K562 (cell line): ENCODE results near the gene EIF3K. TPM values are rescaled to one million over a fixed set of nuclear protein-coding genes. Genes with fewer than 3 reads are reported as not detected.

ENCODE experiments used
- BRCA1 ChIP-seq, 2 experiments: fragments of 450-650 bp in 1 of 2; sonication (generic) in 1 of 2; formaldehyde crosslinking in 1 of 2; IDR thresholded peaks; 2 replicates each; pipeline versions ENCODE4 v1.5.0 to v1.6.1; 2017 to 2020; ENCODE audit warnings: mild to moderate bottlenecking in 1 of 2, missing genetic modification reagents in 1 of 2
- CBX2 ChIP-seq: fragments of 200-600 bp; sonication (generic); IDR thresholded peaks from one replicate; pipeline ENCODE4 v1.6.1; 2012; ENCODE audit warnings: mild to moderate bottlenecking, low read length, inconsistent platforms; ENCODE audit not compliant: insufficient read depth, poor library complexity, severe bottlenecking
- CHD2 ChIP-seq: IDR thresholded peaks from 2 replicates; pipeline ENCODE4 v1.6.1; 2011; ENCODE audit warnings: low read depth, low read length
- CTBP1 ChIP-seq: fragments of 450-650 bp; IDR thresholded peaks from 2 replicates; pipeline ENCODE4 v1.6.1; 2016; ENCODE audit warnings: borderline replicate concordance
- E2F1 ChIP-seq: sonication (generic); formaldehyde crosslinking; IDR thresholded peaks from 2 replicates; pipeline ENCODE4 v1.8.1; 2023; ENCODE audit warnings: mild to moderate bottlenecking, missing genetic modification reagents, moderate library complexity
- EP400 ChIP-seq: fragments of 450-650 bp; IDR thresholded peaks from 2 replicates; pipeline ENCODE4 v1.6.1; 2017; ENCODE audit warnings: antibody characterized with exemption, mild to moderate bottlenecking, moderate library complexity
- FOXK1 ChIP-seq: sonication (generic); formaldehyde crosslinking; IDR thresholded peaks from 2 replicates; pipeline ENCODE4 v1.8.0; 2022; ENCODE audit warnings: missing genetic modification reagents, mild to moderate bottlenecking, borderline replicate concordance
- GATAD2B ChIP-seq: fragments of 450-650 bp; IDR thresholded peaks from 2 replicates; pipeline ENCODE4 v1.6.1; 2017; ENCODE audit warnings: mild to moderate bottlenecking, borderline replicate concordance
- HNRNPL ChIP-seq: fragments of 200-400 bp; formaldehyde crosslinking; IDR thresholded peaks from 2 replicates; pipeline ENCODE4 v1.6.1; 2017; ENCODE audit warnings: low read depth, mild to moderate bottlenecking, low read length
- KLF1 ChIP-seq: fragments of 450-650 bp; IDR thresholded peaks from 2 replicates; pipeline ENCODE4 v1.6.1; 2016; ENCODE audit warnings: missing genetic modification characterization, missing compliant biosample characterization
- LEF1 ChIP-seq: fragments of 450-650 bp; IDR thresholded peaks from 2 replicates; pipeline ENCODE4 v1.6.1; 2016; ENCODE audit warnings: mild to moderate bottlenecking
- NR2C2 ChIP-seq, 2 experiments: fragments of 200-800 bp in 1 of 2; sonication (Bioruptor generic) in 1 of 2; sonication (generic) in 1 of 2; formaldehyde crosslinking in 1 of 2; IDR thresholded peaks; 2 replicates each; pipeline versions ENCODE4 v1.6.1 to v1.8.0; 2016 to 2022; ENCODE audit warnings: mild to moderate bottlenecking in 1 of 2, missing compliant biosample characterization in 1 of 2, missing genetic modification characterization in 1 of 2, missing genetic modification reagents in 1 of 2
- NR4A1 ChIP-seq, 2 experiments: fragments of 250-450 bp in 1 of 2; fragments of 450-650 bp in 1 of 2; sonication (Bioruptor Pico) in 1 of 2; IDR thresholded peaks; 2 replicates each; pipeline versions ENCODE4 v1.4.0 to v1.6.1; 2016 to 2020; ENCODE audit warnings: mild to moderate bottlenecking in 2 of 2, missing compliant biosample characterization in 1 of 2, missing genetic modification characterization in 1 of 2, moderate library complexity in 1 of 2
- PKNOX1 ChIP-seq: fragments of 450-650 bp; IDR thresholded peaks from 2 replicates; pipeline ENCODE4 v1.6.1; 2016
- RUNX1 ChIP-seq: sonication (generic); IDR thresholded peaks from 2 replicates; pipeline ENCODE4 v1.6.1; 2016; ENCODE audit warnings: antibody characterized with exemption, low read depth
- TCF7L2 ChIP-seq: fragments of 150-350 bp; IDR thresholded peaks from 2 replicates; pipeline ENCODE4 v1.6.1; 2016; ENCODE audit warnings: low read depth, mild to moderate bottlenecking, low read length, moderate library complexity
- YBX1 ChIP-seq: fragments of 450-650 bp; IDR thresholded peaks from 2 replicates; pipeline ENCODE4 v1.7.1; 2016; ENCODE audit warnings: mild to moderate bottlenecking
- ZNF12 ChIP-seq: sonication (generic); formaldehyde crosslinking; IDR thresholded peaks from 2 replicates; pipeline ENCODE4 v1.4.0; 2020; ENCODE audit warnings: mild to moderate bottlenecking, missing genetic modification reagents
- ZNF217 ChIP-seq: sonication (generic); formaldehyde crosslinking; IDR thresholded peaks from 2 replicates; pipeline ENCODE4 v1.8.0; 2022; ENCODE audit warnings: mild to moderate bottlenecking, missing genetic modification reagents
- ZNF444 ChIP-seq: fragments of 250-450 bp; sonication (Bioruptor Pico); IDR thresholded peaks from 2 replicates; pipeline ENCODE4 v1.4.0; 2020; ENCODE audit warnings: mild to moderate bottlenecking, moderate library complexity
- ZNF561 ChIP-seq: fragments of 450-650 bp; formaldehyde crosslinking; conservative IDR thresholded peaks from 2 replicates; pipeline ENCODE4 v1.4.0; 2020; ENCODE audit warnings: mild to moderate bottlenecking, moderate library complexity
- ZNF589 ChIP-seq: fragments of 200-800 bp; sonication (Bioruptor generic); IDR thresholded peaks from 2 replicates; pipeline ENCODE4 v1.6.1; 2016; ENCODE audit warnings: low read depth, missing genetic modification characterization, missing compliant biosample characterization
- ZSCAN32 ChIP-seq: fragments of 450-650 bp; formaldehyde crosslinking; IDR thresholded peaks from 2 replicates; pipeline ENCODE4 v1.4.0; 2020; ENCODE audit warnings: mild to moderate bottlenecking, moderate library complexity
- polyA plus RNA-seq, 8 experiments: library from polyadenylated mRNA; depleted of rRNA in 4 of 8; stranded (reverse) in 5 of 8; unstranded in 3 of 8; fragments of >200 nt; fragmentation: Nextera tagmentation in 2 of 8; fragmentation: Illumina TruSeq in 1 of 8; extraction: Ambion mirVana in 2 of 8; extraction: Trizol in 1 of 8; gene quantifications; 2 replicates each; pipeline versions ENCODE4 v1.2.1 to v1.2.3, GENCODE V29; 2011 to 2014; ENCODE audit warnings: inconsistent platforms in 1 of 8, missing spikeins in 1 of 8
- total RNA-seq, 7 experiments: library from RNA; depleted of rRNA in 6 of 7; stranded (reverse); fragments of >200 nt in 6 of 7; fragmentation: Illumina TruSeq in 2 of 7; extraction: Trizol in 2 of 7; gene quantifications; 2 replicates each; pipeline versions ENCODE4 v1.2.1 to v1.2.3, GENCODE V29; 2011 to 2021; ENCODE audit warnings: low replicate concordance in 1 of 7
- TF ChIP-seq, protein P1 (sequence below): fragments of 450-650 bp; formaldehyde crosslinking; IDR thresholded peaks from 2 replicates; pipeline ENCODE4 v1.4.0; 2020; ENCODE audit warnings: mild to moderate bottlenecking, moderate library complexity
- TF ChIP-seq, protein P2 (sequence below): fragments of 250-450 bp; sonication (Bioruptor Pico); IDR thresholded peaks from 2 replicates; pipeline ENCODE4 v1.5.0; 2021

EIF3K gene
- total and polyA plus RNA-seq, 9 of the 15 experiments (the other 6 are each of a cell fraction or from before 2014, with no cell fraction given), result 387 to 1,827 (median 733) TPM

DNA sequence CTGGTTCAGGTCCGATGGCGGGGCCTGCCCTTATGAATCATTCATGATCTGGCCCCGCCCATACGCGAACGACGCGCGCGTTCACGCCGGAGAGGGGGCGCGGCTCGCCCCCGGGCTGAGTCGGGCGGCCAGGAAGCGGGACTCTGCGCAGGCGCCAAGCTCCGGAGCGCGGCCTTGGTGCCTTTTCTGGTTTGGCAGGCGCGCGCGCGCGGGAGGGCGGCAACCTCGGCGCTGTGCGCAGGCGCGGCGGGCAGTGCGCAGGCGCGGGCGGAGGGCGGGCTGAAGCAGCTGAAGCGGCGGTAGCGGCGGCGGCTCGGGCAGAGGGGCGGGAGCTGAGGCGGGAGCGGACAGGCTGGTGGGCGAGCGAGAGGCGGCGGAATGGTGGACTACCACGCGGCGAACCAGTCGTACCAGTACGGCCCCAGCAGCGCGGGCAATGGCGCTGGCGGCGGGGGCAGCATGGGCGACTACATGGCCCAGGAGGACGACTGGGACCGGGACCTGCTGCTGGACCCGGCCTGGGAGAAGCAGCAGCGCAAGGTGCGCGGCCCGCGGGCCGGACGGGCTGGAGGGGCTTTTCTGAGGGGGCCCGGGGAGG is 28.5 kb downstream of the EIF3K start, which contains the start of gene ACTN4 (continued):
- TF ChIP-seq NR4A1 (CRISPR knock-in tag; IDR thresholded peaks at IDR 0.05) (no peak), NR4A1 (tag; IDR thresholded peaks at IDR 0.05) (peak; percentile 31; the same call in 1 of the 2 replicates), RUNX1 (no peak), FOXK1 (CRISPR knock-in tag) (no peak), E2F1 (CRISPR knock-in tag) (peak; percentile 88; the same call in 1 of the 2 replicates), CHD2 (no peak), LEF1 (no peak), PKNOX1 (peak; percentile 35; the same call in 1 of the 2 replicates), CBX2 (no peak), ZSCAN32 (CRISPR knock-in tag) (no peak), TCF7L2 (no peak), HNRNPL (no peak), CTBP1 (peak; percentile 84), ZNF444 (CRISPR knock-in tag) (no peak), EP400 (peak; percentile 75; the same call in 1 of the 2 replicates), ZNF217 (CRISPR knock-in tag) (no peak), BRCA1 (IDR thresholded peaks at IDR 0.05) (no peak), BRCA1 (CRISPR knock-in tag; IDR thresholded peaks at IDR 0.05) (peak; percentile 84; the same call in 1 of the 2 replicates), NR2C2 (CRISPR knock-in tag; IDR thresholded peaks at IDR 0.05) (no peak), NR2C2 (tag; IDR thresholded peaks at IDR 0.05) (no peak; the same call in 1 of the 2 replicates), ZNF12 (CRISPR knock-in tag) (peak; percentile 41; the same call in 1 of the 2 replicates), YBX1 (no peak), ZNF589 (CRISPR knock-in tag) (no peak), GATAD2B (no peak), ZNF561 (CRISPR knock-in tag) (no peak), KLF1 (tag) (peak; percentile 95)
- TF ChIP-seq, protein P1, sequence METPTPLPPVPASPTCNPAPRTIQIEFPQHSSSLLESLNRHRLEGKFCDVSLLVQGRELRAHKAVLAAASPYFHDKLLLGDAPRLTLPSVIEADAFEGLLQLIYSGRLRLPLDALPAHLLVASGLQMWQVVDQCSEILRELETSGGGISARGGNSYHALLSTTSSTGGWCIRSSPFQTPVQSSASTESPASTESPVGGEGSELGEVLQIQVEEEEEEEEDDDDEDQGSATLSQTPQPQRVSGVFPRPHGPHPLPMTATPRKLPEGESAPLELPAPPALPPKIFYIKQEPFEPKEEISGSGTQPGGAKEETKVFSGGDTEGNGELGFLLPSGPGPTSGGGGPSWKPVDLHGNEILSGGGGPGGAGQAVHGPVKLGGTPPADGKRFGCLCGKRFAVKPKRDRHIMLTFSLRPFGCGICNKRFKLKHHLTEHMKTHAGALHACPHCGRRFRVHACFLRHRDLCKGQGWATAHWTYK (CRISPR knock-in tag), result no peak
- TF ChIP-seq, protein P2, sequence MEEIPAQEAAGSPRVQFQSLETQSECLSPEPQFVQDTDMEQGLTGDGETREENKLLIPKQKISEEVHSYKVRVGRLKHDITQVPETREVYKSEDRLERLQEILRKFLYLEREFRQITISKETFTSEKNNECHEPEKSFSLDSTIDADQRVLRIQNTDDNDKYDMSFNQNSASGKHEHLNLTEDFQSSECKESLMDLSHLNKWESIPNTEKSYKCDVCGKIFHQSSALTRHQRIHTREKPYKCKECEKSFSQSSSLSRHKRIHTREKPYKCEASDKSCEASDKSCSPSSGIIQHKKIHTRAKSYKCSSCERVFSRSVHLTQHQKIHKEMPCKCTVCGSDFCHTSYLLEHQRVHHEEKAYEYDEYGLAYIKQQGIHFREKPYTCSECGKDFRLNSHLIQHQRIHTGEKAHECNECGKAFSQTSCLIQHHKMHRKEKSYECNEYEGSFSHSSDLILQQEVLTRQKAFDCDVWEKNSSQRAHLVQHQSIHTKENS, result no peak
